Measurements from ENCODE around the gene GPX5.

GRCh38 chr6:28583463-28583862 lies 57.8 kb downstream of the GPX5 start:
- TF ChIP-seq CTCF (IDR thresholded peaks at IDR 0.05): no peak
- TF ChIP-seq POLR2A (IDR thresholded peaks at IDR 0.05): no peak
